Upper lobe of left lung (tissue), 6 donors: ENCODE results near the gene SERTAD2. TPM values are rescaled to one million over a fixed set of nuclear protein-coding genes. Genes with fewer than 3 reads are reported as not detected.

ENCODE experiments used
- ATAC-seq, 2 donors: fragments of 200-7000 bp; cut with Tn5 transposase; one replicate each; pipeline ENCODE4 v1.9.1; 2022; ENCODE audit warnings: mild to moderate bottlenecking in 2 of 2, moderate library complexity in 2 of 2; ENCODE audit not compliant: low FRiP score in 2 of 2
- DNase-seq, 2 donors: peaks; one replicate each; pipeline ENCODE4 v3.0.0-alpha.2; 2019 to 2020
- H3K27ac ChIP-seq, 4 donors: fragments of 200-600 bp; sonication (generic); one replicate each; pipeline ENCODE4 v1.5.1; 2016 to 2019
- H3K27me3 ChIP-seq, 4 donors: fragments of 200-600 bp; sonication (generic); one replicate each; pipeline ENCODE4 v1.5.1; 2017 to 2019
- H3K36me3 ChIP-seq, 4 donors: fragments of 200-600 bp; sonication (generic); one replicate each; pipeline ENCODE4 v1.5.1; 2016 to 2019
- H3K4me1 ChIP-seq, 4 donors: fragments of 200-600 bp; sonication (generic); one replicate each; pipeline ENCODE4 v1.5.1; 2018 to 2019
- H3K4me3 ChIP-seq, 4 donors: fragments of 200-600 bp; sonication (generic); one replicate each; pipeline ENCODE4 v1.5.1; 2017 to 2019; ENCODE audit warnings: mild to moderate bottlenecking in 2 of 4, moderate library complexity in 1 of 4
- H3K9me3 ChIP-seq, 4 donors: fragments of 200-600 bp; sonication (generic); one replicate each; pipeline ENCODE4 v1.5.1; 2018 to 2019
- EP300 ChIP-seq, 4 donors: sonication (generic); formaldehyde crosslinking; IDR thresholded peaks; one replicate each; pipeline ENCODE4 v1.5.1; 2017; ENCODE audit warnings: antibody characterized with exemption in 4 of 4, control low read depth in 2 of 4
- POLR2A ChIP-seq, 4 donors: fragments of 450-650 bp; IDR thresholded peaks; one replicate each; pipeline ENCODE4 v1.5.1; 2016 to 2017; ENCODE audit warnings: antibody characterized with exemption in 4 of 4, mild to moderate bottlenecking in 2 of 4
- POLR2AphosphoS5 ChIP-seq, 2 donors: sonication (generic); formaldehyde crosslinking; IDR thresholded peaks; one replicate each; pipeline ENCODE4 v1.5.1; 2017; ENCODE audit warnings: antibody characterized with exemption in 2 of 2
- WGBS, 2 donors: methylation state at CpG; one replicate each; pipeline ENCODE4 v1.1.5; 2017 to 2018; 5-methylcytosine and 5-hydroxymethylcytosine counted together
- total RNA-seq, 6 donors: library from RNA; depleted of rRNA in 4 of 6; stranded (reverse); fragments of >200 nt in 4 of 6; gene quantifications; one replicate each; pipeline versions ENCODE4 v1.1.0 to v1.2.1, GENCODE V29; 2016 to 2021
- TF ChIP-seq, protein P1 (sequence below), 6 experiments: fragments of 450-650 bp in 4 of 6; fragments of 200-600 bp in 2 of 6; sonication (generic) in 2 of 6; IDR thresholded peaks; one replicate each; pipeline ENCODE4 v1.5.1; 2016 to 2019; ENCODE audit warnings: antibody characterized with exemption in 6 of 6
- donor health status: DM: no; HTN: no; CAD: no; lungs with moderate emphysema.
- donor health status: DM: no; HTN: yes; CAD: no; lungs with severe emphysema.

Gene SERTAD2
- total RNA-seq, 6 donors from 2014 or later, result 10.4 to 43.0 (median 20.0) TPM

DNA sequence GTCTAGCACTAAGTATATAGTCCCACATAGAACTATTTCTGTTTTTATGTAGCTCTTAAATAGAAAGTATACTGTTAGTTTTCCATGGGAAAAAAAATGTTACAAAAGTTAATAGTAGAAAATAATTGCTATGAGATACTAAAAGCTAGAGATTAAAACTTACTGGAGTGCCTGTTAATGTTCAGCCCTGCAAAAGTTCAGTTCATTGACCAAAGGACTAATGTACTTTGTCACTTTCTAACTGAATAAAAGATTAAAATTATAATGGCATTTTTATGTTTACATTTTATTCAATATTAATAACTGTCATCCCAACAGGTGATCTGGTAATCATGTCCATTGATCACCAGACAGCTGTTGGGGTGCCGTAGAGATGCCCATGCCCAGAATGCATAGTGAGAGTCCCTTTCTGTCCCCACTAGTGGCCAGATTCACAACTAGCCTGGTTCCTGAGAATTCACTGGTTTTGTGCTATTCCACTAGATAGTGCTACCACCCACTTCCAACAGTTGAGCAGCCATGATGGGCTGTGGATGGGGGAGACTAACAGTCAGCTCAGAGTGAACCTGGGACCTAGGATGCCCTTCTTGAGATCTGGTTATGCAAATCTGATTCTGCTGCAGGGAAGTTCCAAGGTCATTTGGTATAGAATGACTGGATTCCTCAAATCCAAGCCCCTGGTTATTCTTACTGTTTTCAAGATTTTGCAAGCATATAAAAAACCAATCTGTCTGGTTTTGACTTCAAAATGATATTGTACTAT lies 71.8 kb downstream of the SERTAD2 start:
- ATAC-seq (no peak), DNase-seq (no peak)
- H3K4me3 ChIP-seq, result no peak overlapping the region
- no peaks in the 10 kb centered on the region for H3K9me3 ChIP-seq
- H3K4me1 ChIP-seq, result peaks cover 0 to under 1% (median 0%) of the 10 kb centered on the region in 4 donors
- peaks cover 6 to 70% (median 13%) of the 10 kb centered on the region in 4 donors for H3K36me3 ChIP-seq
- no peak overlapping the region for H3K27ac ChIP-seq
- H3K27me3 ChIP-seq, result no peaks in the 10 kb centered on the region
- 36 to 100% methylated on average over 1 of the region's 1 CpG for WGBS, 2 donors
- TF ChIP-seq, protein P1, sequence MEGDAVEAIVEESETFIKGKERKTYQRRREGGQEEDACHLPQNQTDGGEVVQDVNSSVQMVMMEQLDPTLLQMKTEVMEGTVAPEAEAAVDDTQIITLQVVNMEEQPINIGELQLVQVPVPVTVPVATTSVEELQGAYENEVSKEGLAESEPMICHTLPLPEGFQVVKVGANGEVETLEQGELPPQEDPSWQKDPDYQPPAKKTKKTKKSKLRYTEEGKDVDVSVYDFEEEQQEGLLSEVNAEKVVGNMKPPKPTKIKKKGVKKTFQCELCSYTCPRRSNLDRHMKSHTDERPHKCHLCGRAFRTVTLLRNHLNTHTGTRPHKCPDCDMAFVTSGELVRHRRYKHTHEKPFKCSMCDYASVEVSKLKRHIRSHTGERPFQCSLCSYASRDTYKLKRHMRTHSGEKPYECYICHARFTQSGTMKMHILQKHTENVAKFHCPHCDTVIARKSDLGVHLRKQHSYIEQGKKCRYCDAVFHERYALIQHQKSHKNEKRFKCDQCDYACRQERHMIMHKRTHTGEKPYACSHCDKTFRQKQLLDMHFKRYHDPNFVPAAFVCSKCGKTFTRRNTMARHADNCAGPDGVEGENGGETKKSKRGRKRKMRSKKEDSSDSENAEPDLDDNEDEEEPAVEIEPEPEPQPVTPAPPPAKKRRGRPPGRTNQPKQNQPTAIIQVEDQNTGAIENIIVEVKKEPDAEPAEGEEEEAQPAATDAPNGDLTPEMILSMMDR (IDR thresholded peaks at IDR 0.05), result no peak
- TF ChIP-seq EP300 (IDR thresholded peaks at IDR 0.05), result no peak
- TF ChIP-seq POLR2A (IDR thresholded peaks at IDR 0.05), result no peak
- TF ChIP-seq POLR2AphosphoS5 (IDR thresholded peaks at IDR 0.05), result no peak

Other genes with a start within 250 kb of the SERTAD2 start
- gene LGALSL, start 199.8 kb downstream of the SERTAD2 start, total RNA-seq, result 10 to 100 TPM in 5 of 6 donors, 1 to 10 TPM in 1; 8.4 to 31.5 (median 21.1) TPM
- 10 to 100 TPM; 21.5 to 72.9 (median 35.4) TPM for gene AFTPH, start 129.6 kb downstream of the SERTAD2 start, total RNA-seq